Endothelial cell of umbilical vein (primary cell): ENCODE data around the gene OR12D1. TPM values are rescaled to one million over a fixed set of nuclear protein-coding genes. Genes with fewer than 3 reads are reported as not detected.

Source experiments
- BruUV-seq: library from RNA; stranded (reverse); fragments of 400-500 nt; replicated peaks from 2 replicates; lab custom pipeline; 2021; lab: Mats Ljungman, UMichigan
- CTCF ChIA-PET: fragments of 300-600, 350-600 bp; sonication (Branson Sonifier 250); formaldehyde crosslinking; loops from one replicate; lab custom pipeline; 2021; ENCODE audit warnings: antibody characterized with exemption, inconsistent platforms; lab: Charles Lee
- POLR2A ChIA-PET: fragments of 300-600, 350-600 bp; sonication (Branson Sonifier 250); formaldehyde crosslinking; loops from one replicate; lab custom pipeline; 2021; ENCODE audit warnings: antibody characterized with exemption, inconsistent platforms; lab: Charles Lee
- DNase-seq: peaks from one replicate; pipeline ENCODE4 v3.0.0-alpha.2; 2011; ENCODE audit warnings: low read depth, low spot score
- FAIRE-seq: peaks from 2 replicates; lab custom pipeline; 2011; peaks lifted over from hg19 to GRCh38; lab: Jason Lieb, UNC
- H2AFZ ChIP-seq: 2 replicates; pipeline ENCODE4 v1.6.0; 2012; ENCODE audit warnings: low read depth, low read length, control low read depth, inconsistent platforms
- H3K27ac ChIP-seq: 2 replicates; pipeline ENCODE4 v1.5.1; 2011; ENCODE audit warnings: low read depth, mild to moderate bottlenecking, control low read depth, low read length, moderate library complexity; ENCODE audit not compliant: insufficient read depth
- H3K27me3 ChIP-seq, 2 experiments: 2 replicates each; pipeline versions ENCODE4 v1.6.0 to v1.6.1; 2011; ENCODE audit warnings: low read length in 2 of 2, mixed read lengths in 1 of 2; ENCODE audit not compliant: control insufficient read depth in 2 of 2, insufficient read depth in 2 of 2
- H3K36me3 ChIP-seq, 2 experiments: 2 replicates in 1 of 2; 3 replicates in 1 of 2; pipeline ENCODE4 v1.5.1; 2011; ENCODE audit warnings: low read length in 2 of 2, mild to moderate bottlenecking in 1 of 2, moderate library complexity in 1 of 2; ENCODE audit not compliant: control insufficient read depth in 2 of 2, insufficient read depth in 2 of 2; ENCODE audit errors: extremely low read depth in 1 of 2
- H3K4me1 ChIP-seq: 3 replicates; pipeline ENCODE4 v1.5.1; 2011; ENCODE audit warnings: mild to moderate bottlenecking, low read length; ENCODE audit not compliant: control insufficient read depth, insufficient read depth; ENCODE audit errors: extremely low read depth
- H3K4me2 ChIP-seq: 2 replicates; pipeline ENCODE4 v1.6.1; 2011; ENCODE audit warnings: low read length, control low read depth, mixed read lengths; ENCODE audit not compliant: insufficient read depth
- H3K4me3 ChIP-seq, 3 experiments: fragments of 200-600 bp in 1 of 3; sonication (generic), shearing (Covaris generic) in 1 of 3; replicated peaks in 1 of 3; 2 replicates each; pipeline ENCODE4 v1.5.1; 2011 to 2016; ENCODE audit warnings: control low read depth in 3 of 3, low read length in 3 of 3, mild to moderate bottlenecking in 2 of 3, inconsistent platforms in 1 of 3, low read depth in 1 of 3, moderate library complexity in 1 of 3; ENCODE audit not compliant: insufficient read depth in 1 of 3
- H3K79me2 ChIP-seq: 2 replicates; pipeline ENCODE4 v1.6.0; 2012; ENCODE audit warnings: low read length, inconsistent platforms; ENCODE audit not compliant: control insufficient read depth, insufficient read depth
- H3K9ac ChIP-seq: replicated peaks from 2 replicates; pipeline ENCODE3; 2011; ENCODE audit warnings: low read length, control low read depth; ENCODE audit not compliant: insufficient read depth; ENCODE audit errors: extremely low read depth
- H3K9me1 ChIP-seq: replicated peaks from 3 replicates; pipeline ENCODE4 v1.6.0; 2011; ENCODE audit warnings: mild to moderate bottlenecking, low read length; ENCODE audit not compliant: control insufficient read depth, insufficient read depth; ENCODE audit errors: extremely low read depth
- H3K9me3 ChIP-seq: replicated peaks from 2 replicates; pipeline ENCODE4 v1.5.1; 2012; ENCODE audit warnings: low read length, inconsistent platforms; ENCODE audit not compliant: control insufficient read depth, insufficient read depth
- H4K20me1 ChIP-seq: replicated peaks from 2 replicates; pipeline ENCODE3; 2011; ENCODE audit warnings: mild to moderate bottlenecking, low read length; ENCODE audit not compliant: control insufficient read depth, insufficient read depth; ENCODE audit errors: extremely low read depth
- EZH2 ChIP-seq: IDR thresholded peaks from 2 replicates; pipeline ENCODE4 v1.6.1; 2012; ENCODE audit warnings: borderline replicate concordance, low read depth, mild to moderate bottlenecking, moderate library complexity, low read length, inconsistent platforms; ENCODE audit not compliant: severe bottlenecking
- FOS ChIP-seq: IDR thresholded peaks from 2 replicates; pipeline ENCODE4 v1.6.1; 2011; ENCODE audit warnings: mild to moderate bottlenecking, low read length, moderate library complexity, borderline replicate concordance; ENCODE audit not compliant: insufficient read depth
- GATA2 ChIP-seq: IDR thresholded peaks from 2 replicates; pipeline ENCODE4 v1.7.0; 2011; ENCODE audit warnings: low read depth, mild to moderate bottlenecking, moderate library complexity, mixed read lengths, low read length; ENCODE audit not compliant: insufficient read length, insufficient read depth
- JUN ChIP-seq: IDR thresholded peaks from 2 replicates; pipeline ENCODE4 v1.6.1; 2011; ENCODE audit warnings: borderline replicate concordance, low read depth; ENCODE audit not compliant: insufficient read length, insufficient read depth
- MYC ChIP-seq: IDR thresholded peaks from one replicate; pipeline ENCODE4 v1.6.1; 2011; ENCODE audit warnings: mild to moderate bottlenecking, low read depth, low read length
- POLR2A ChIP-seq: IDR thresholded peaks from 2 replicates; pipeline ENCODE4 v1.6.1; 2012; ENCODE audit warnings: low read depth, mild to moderate bottlenecking, control low read depth, low read length
- POLR2AphosphoS5 ChIP-seq: IDR thresholded peaks from 2 replicates; pipeline ENCODE4 v1.6.1; 2012; ENCODE audit warnings: low read depth, mild to moderate bottlenecking, control low read depth, low read length, moderate library complexity; ENCODE audit not compliant: insufficient read depth
- dilution Hi-C: fragments of 300-500 bp; cut with MboI; formaldehyde crosslinking; loops from one replicate; pipeline ENCODE4 v1.15.0; 2019; ENCODE audit warnings: low sequenced_read_pairs; ENCODE audit not compliant: extremely low pct_ligation_motif_present
- intact Hi-C: fragments of 100-400 bp; cut with micrococcal nuclease; formaldehyde crosslinking; loops from one replicate; pipeline ENCODE4 v1.10.0; 2022
- polyA plus RNA-seq, 4 experiments: library from polyadenylated mRNA; depleted of rRNA in 3 of 4; stranded (reverse) in 3 of 4; unstranded in 1 of 4; fragments of >200 nt; gene quantifications; 2 replicates each; pipeline versions ENCODE4 v1.2.1 to v1.2.3, GENCODE V29; 2011 to 2012; ENCODE audit warnings: missing spikeins in 1 of 4
- total RNA-seq: library from RNA; stranded (reverse); gene quantifications from 2 replicates; pipeline ENCODE4 v1.2.3, GENCODE V29; 2021
- TF ChIP-seq, protein P1 (sequence below), 2 donors: IDR thresholded peaks; 1 replicate in 1 of 2; 2 replicates in 1 of 2; pipeline ENCODE4 v1.5.1; 2011; ENCODE audit warnings: low read length in 2 of 2, mild to moderate bottlenecking in 2 of 2, moderate library complexity in 2 of 2, control low read depth in 1 of 2, inconsistent platforms in 1 of 2, low read depth in 1 of 2; ENCODE audit not compliant: insufficient read depth in 1 of 2; ENCODE audit errors: extremely low read depth in 1 of 2
- TF ChIP-seq, protein P2 (sequence below): IDR thresholded peaks from 2 replicates; pipeline ENCODE4 v1.6.1; 2011; ENCODE audit not compliant: insufficient read depth, insufficient read length

The OR12D1 gene
- total and polyA plus RNA-seq, 2 donors (not counting 3 experiments of a cell fraction or from before 2014, with no cell fraction given): not detected

DNA sequence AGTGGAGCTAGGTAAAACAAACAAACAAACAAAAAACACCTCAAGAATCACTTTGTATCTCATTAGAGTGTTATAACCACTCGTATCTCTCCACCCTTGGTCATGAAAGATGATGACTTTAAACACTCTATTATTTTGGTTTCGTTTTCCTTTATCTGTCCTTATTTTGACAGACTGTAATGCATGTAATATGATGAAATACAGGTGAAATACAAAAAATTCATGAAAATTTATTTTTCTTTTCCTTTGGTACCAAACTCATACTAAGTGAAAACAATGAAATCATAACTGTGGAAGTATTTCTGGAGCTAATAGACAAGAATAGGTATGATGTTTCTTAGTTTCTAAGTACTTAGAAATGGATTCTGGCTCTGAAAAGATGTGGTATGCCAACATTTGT lies 15.2 kb upstream of the OR12D1 start:
- no peak for FAIRE-seq
- no peaks in the 10 kb centered on the region for H3K79me2 ChIP-seq
- H3K4me2 ChIP-seq: no peak overlapping the region
- no peaks in the 10 kb centered on the region for H3K36me3 ChIP-seq
- H3K4me1 ChIP-seq: no peaks in the 10 kb centered on the region
- BruUV-seq: no TSS peak
- no peaks in the 10 kb centered on the region for H3K27me3 ChIP-seq
- no peaks in the 10 kb centered on the region for H4K20me1 ChIP-seq
- dilution Hi-C loops (no loop called here), intact Hi-C loops (no loop called here)
- no peak overlapping the region for H3K27ac ChIP-seq
- H3K9ac ChIP-seq: no peak overlapping the region
- DNase-seq: no peak
- no peak overlapping the region for H3K4me3 ChIP-seq
- ChIA-PET POLR2A (no interaction called here), CTCF (no interaction called here)
- no peak overlapping the region for H2AFZ ChIP-seq
- H3K9me1 ChIP-seq: no peaks in the 10 kb centered on the region
- TF ChIP-seq EZH2 (no peak), POLR2AphosphoS5 (no peak), POLR2A (no peak)
- no peaks in the 10 kb centered on the region for H3K9me3 ChIP-seq

DNA sequence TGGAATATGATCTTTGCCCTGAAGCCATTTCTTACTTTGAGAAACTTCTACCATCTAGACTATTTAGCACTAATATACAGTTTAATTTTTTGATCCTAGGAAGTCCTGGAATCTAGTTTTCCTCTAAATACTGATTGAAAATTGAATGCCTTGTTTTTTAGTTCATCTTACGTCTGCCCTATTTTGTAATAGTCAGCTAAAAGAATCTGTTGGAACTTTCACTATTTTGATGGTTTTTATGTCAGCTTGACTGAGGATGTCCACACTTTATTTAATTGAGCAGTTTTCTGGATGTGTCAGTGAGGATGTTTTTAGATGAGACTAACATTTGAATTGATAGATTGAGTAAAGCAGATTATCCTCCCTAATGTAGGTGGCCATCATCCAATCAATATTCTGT lies 10.9 kb upstream of the OR12D1 start:
- Histone ChIP-seq H4K20me1 (no peaks in the 10 kb centered on the region), H3K9ac (no peak overlapping the region), H3K9me1 (no peaks in the 10 kb centered on the region), H3K79me2 (no peaks in the 10 kb centered on the region), H3K4me2 (no peak overlapping the region), H2AFZ (no peak overlapping the region), H3K27ac (no peak overlapping the region), H3K4me3 (no peak overlapping the region), H3K27me3 (no peaks in the 10 kb centered on the region), H3K9me3 (no peaks in the 10 kb centered on the region), H3K4me1 (no peaks in the 10 kb centered on the region), H3K36me3 (no peaks in the 10 kb centered on the region)
- FAIRE-seq (no peak), DNase-seq (no peak)
- dilution Hi-C loops: no loop called here
- no TSS peak for BruUV-seq
- ChIA-PET CTCF (no interaction called here), POLR2A (no interaction called here)
- no peak for TF ChIP-seq GATA2
- no peak for TF ChIP-seq FOS
- TF ChIP-seq EZH2: no peak
- TF ChIP-seq POLR2A: no peak
- TF ChIP-seq, protein P1, sequence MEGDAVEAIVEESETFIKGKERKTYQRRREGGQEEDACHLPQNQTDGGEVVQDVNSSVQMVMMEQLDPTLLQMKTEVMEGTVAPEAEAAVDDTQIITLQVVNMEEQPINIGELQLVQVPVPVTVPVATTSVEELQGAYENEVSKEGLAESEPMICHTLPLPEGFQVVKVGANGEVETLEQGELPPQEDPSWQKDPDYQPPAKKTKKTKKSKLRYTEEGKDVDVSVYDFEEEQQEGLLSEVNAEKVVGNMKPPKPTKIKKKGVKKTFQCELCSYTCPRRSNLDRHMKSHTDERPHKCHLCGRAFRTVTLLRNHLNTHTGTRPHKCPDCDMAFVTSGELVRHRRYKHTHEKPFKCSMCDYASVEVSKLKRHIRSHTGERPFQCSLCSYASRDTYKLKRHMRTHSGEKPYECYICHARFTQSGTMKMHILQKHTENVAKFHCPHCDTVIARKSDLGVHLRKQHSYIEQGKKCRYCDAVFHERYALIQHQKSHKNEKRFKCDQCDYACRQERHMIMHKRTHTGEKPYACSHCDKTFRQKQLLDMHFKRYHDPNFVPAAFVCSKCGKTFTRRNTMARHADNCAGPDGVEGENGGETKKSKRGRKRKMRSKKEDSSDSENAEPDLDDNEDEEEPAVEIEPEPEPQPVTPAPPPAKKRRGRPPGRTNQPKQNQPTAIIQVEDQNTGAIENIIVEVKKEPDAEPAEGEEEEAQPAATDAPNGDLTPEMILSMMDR (IDR thresholded peaks at IDR 0.05; ENCODE audit: extremely low read depth in 1 of 2, insufficient read depth in 1 of 2, low read depth in 1 of 2, low read length in 2 of 2): no peak
- TF ChIP-seq POLR2AphosphoS5: no peak
- TF ChIP-seq, protein P2, sequence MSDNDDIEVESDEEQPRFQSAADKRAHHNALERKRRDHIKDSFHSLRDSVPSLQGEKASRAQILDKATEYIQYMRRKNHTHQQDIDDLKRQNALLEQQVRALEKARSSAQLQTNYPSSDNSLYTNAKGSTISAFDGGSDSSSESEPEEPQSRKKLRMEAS: no peak
- no peak for TF ChIP-seq JUN
- no peak for TF ChIP-seq MYC
- intact Hi-C loops: no loop called here
